ENCODE measurements around the gene KRT86.
"Not testable (repeated sequence)": the region's sequence is repeated elsewhere in the genome, so short reads cannot be mapped to it uniquely, and the experiment has no call there.

Gene KRT86

GRCh38 chr12:52235001-52235764 lies 39.3 kb upstream of the KRT86 start:
- peaks cover 39% of the 10 kb centered on the region for H3K27me3 Mint-ChIP-seq

GRCh38 chr12:52235822-52236361 lies 38.6 kb upstream of the KRT86 start:
- H3K27me3 Mint-ChIP-seq, result peaks cover 32% of the 10 kb centered on the region
- no peaks in the 10 kb centered on the region for H3K36me3 Mint-ChIP-seq (ENCODE audit: low read depth)
- no peaks in the 10 kb centered on the region for H3K4me1 Mint-ChIP-seq (ENCODE audit: low read depth)
- H3K27ac Mint-ChIP-seq, result no peak overlapping the region
- no peak overlapping the region for H3K4me3 Mint-ChIP-seq
- no peaks in the 10 kb centered on the region for H3K9me3 Mint-ChIP-seq

More at GRCh38 chr12:52235001-52235764, 39.3 kb upstream of the KRT86 start:
- H3K4me1 Mint-ChIP-seq (ENCODE audit: low read depth), result no peaks in the 10 kb centered on the region
- no peaks in the 10 kb centered on the region for H3K9me3 Mint-ChIP-seq
- H3K27ac Mint-ChIP-seq, result no peak overlapping the region
- H3K4me3 Mint-ChIP-seq, result no peak overlapping the region
- no peaks in the 10 kb centered on the region for H3K36me3 Mint-ChIP-seq (ENCODE audit: low read depth)

- H3K36me3 Mint-ChIP-seq (ENCODE audit: low read depth), result no peaks in the 10 kb centered on the region
- no peaks in the 10 kb centered on the region for H3K9me3 Mint-ChIP-seq
- H3K4me1 Mint-ChIP-seq (ENCODE audit: low read depth), result peaks cover 3% of the 10 kb centered on the region
- H3K4me3 Mint-ChIP-seq, result no peak overlapping the region
- no peak overlapping the region for H3K27ac Mint-ChIP-seq
- peaks cover 28% of the 10 kb centered on the region for H3K27me3 Mint-ChIP-seq
These were observed 37.9 kb upstream of the KRT86 start for GRCh38 chr12:52236386-52237050.

GRCh38 chr12:52238207-52238840 lies 36.1 kb upstream of the KRT86 start:
- Mint-ChIP-seq H3K4me3 (no peak overlapping the region), H3K36me3 (ENCODE audit: low read depth) (no peaks in the 10 kb centered on the region), H3K27me3 (peaks cover 22% of the 10 kb centered on the region), H3K9me3 (no peaks in the 10 kb centered on the region), H3K4me1 (ENCODE audit: low read depth) (peaks cover 12% of the 10 kb centered on the region), H3K27ac (no peak overlapping the region)

GRCh38 chr12:52238916-52239646 lies 35.4 kb upstream of the KRT86 start:
- Mint-ChIP-seq H3K27ac (no peak overlapping the region), H3K4me1 (ENCODE audit: low read depth) (peaks cover 19% of the 10 kb centered on the region), H3K36me3 (ENCODE audit: low read depth) (no peaks in the 10 kb centered on the region)

GRCh38 chr12:52239767-52240166 lies 34.7 kb upstream of the KRT86 start:
- Mint-ChIP-seq H3K27ac (no peak overlapping the region), H3K27me3 (peaks cover 11% of the 10 kb centered on the region), H3K36me3 (ENCODE audit: low read depth) (no peaks in the 10 kb centered on the region), H3K9me3 (no peaks in the 10 kb centered on the region), H3K4me3 (no peak overlapping the region), H3K4me1 (ENCODE audit: low read depth) (peaks cover 26% of the 10 kb centered on the region)

More at GRCh38 chr12:52238916-52239646, 35.4 kb upstream of the KRT86 start:
- no peaks in the 10 kb centered on the region for H3K9me3 Mint-ChIP-seq
- H3K27me3 Mint-ChIP-seq, result peaks cover 17% of the 10 kb centered on the region
- no peak overlapping the region for H3K4me3 Mint-ChIP-seq

- H3K9me3 Mint-ChIP-seq; H3K36me3 Mint-ChIP-seq (ENCODE audit: low read depth); H3K27ac Mint-ChIP-seq; H3K4me3 Mint-ChIP-seq: not testable (repeated sequence)
- H3K27me3 Mint-ChIP-seq, result peaks cover 11% of the 10 kb centered on the region
- peaks cover 30% of the 10 kb centered on the region for H3K4me1 Mint-ChIP-seq (ENCODE audit: low read depth)
These were observed 34.2 kb upstream of the KRT86 start for GRCh38 chr12:52240247-52240646.

- no peak overlapping the region for H3K4me3 Mint-ChIP-seq
- H3K4me1 Mint-ChIP-seq (ENCODE audit: low read depth), result peaks cover 38% of the 10 kb centered on the region
- no peaks in the 10 kb centered on the region for H3K36me3 Mint-ChIP-seq (ENCODE audit: low read depth)
- no peak overlapping the region for H3K27ac Mint-ChIP-seq
- peaks cover 7% of the 10 kb centered on the region for H3K27me3 Mint-ChIP-seq
- H3K9me3 Mint-ChIP-seq, result no peaks in the 10 kb centered on the region
These were observed 33.1 kb upstream of the KRT86 start for GRCh38 chr12:52241205-52241842.

GRCh38 chr12:52242442-52243258 lies 31.8 kb upstream of the KRT86 start:
- Mint-ChIP-seq H3K4me1 (ENCODE audit: low read depth) (peaks cover 42% of the 10 kb centered on the region), H3K27me3 (peaks cover 9% of the 10 kb centered on the region), H3K4me3 (no peak overlapping the region), H3K27ac (no peak overlapping the region), H3K36me3 (ENCODE audit: low read depth) (no peaks in the 10 kb centered on the region), H3K9me3 (no peaks in the 10 kb centered on the region)

- Mint-ChIP-seq H3K27me3 (peaks cover 12% of the 10 kb centered on the region), H3K9me3 (no peaks in the 10 kb centered on the region), H3K4me1 (ENCODE audit: low read depth) (peaks cover 42% of the 10 kb centered on the region), H3K36me3 (ENCODE audit: low read depth) (no peaks in the 10 kb centered on the region), H3K4me3 (peak overlapping the region; percentile 78), H3K27ac (peak overlapping the region; percentile 93)
These were observed 31.1 kb upstream of the KRT86 start for GRCh38 chr12:52243259-52243855.

GRCh38 chr12:52243856-52244614 lies 30.4 kb upstream of the KRT86 start:
- peaks cover 42% of the 10 kb centered on the region for H3K4me1 Mint-ChIP-seq (ENCODE audit: low read depth)
- peaks cover 16% of the 10 kb centered on the region for H3K27me3 Mint-ChIP-seq
- peak overlapping the region; percentile 78 for H3K4me3 Mint-ChIP-seq
- H3K36me3 Mint-ChIP-seq (ENCODE audit: low read depth), result no peaks in the 10 kb centered on the region
- no peaks in the 10 kb centered on the region for H3K9me3 Mint-ChIP-seq
- peak overlapping the region; percentile 93 for H3K27ac Mint-ChIP-seq

GRCh38 chr12:52244615-52244994 lies 29.8 kb upstream of the KRT86 start:
- peak overlapping the region; percentile 93 for H3K27ac Mint-ChIP-seq
- H3K9me3 Mint-ChIP-seq, result no peaks in the 10 kb centered on the region
- peak overlapping the region; percentile 78 for H3K4me3 Mint-ChIP-seq
- peaks cover 21% of the 10 kb centered on the region for H3K27me3 Mint-ChIP-seq
- H3K4me1 Mint-ChIP-seq (ENCODE audit: low read depth), result peaks cover 45% of the 10 kb centered on the region
- H3K36me3 Mint-ChIP-seq (ENCODE audit: low read depth), result no peaks in the 10 kb centered on the region
